Aorta (tissue), 5 donors: Measurements from ENCODE around the gene ATP13A2. TPM values are rescaled to one million over a fixed set of nuclear protein-coding genes. Genes with fewer than 3 reads are reported as not detected.

Experiments used
- ATAC-seq: fragments of 200-7000 bp; cut with Tn5 transposase; one replicate; pipeline ENCODE4 v1.9.1; 2022; ENCODE audit warnings: moderate library complexity; ENCODE audit not compliant: low FRiP score
- DNase-seq, 2 donors: peaks; one replicate each; pipeline ENCODE4 v3.0.0-alpha.2; 2020
- H3K27ac ChIP-seq, 2 donors: one replicate each; pipeline ENCODE4 v1.5.1; 2013; ENCODE audit warnings: low read length in 2 of 2, mild to moderate bottlenecking in 2 of 2, moderate library complexity in 2 of 2, control low read depth in 1 of 2, inconsistent platforms in 1 of 2, low read depth in 1 of 2
- H3K27me3 ChIP-seq, 2 donors: one replicate each; pipeline ENCODE4 v1.6.1; 2013; ENCODE audit warnings: control low read depth in 1 of 2, low read length in 1 of 2, mild to moderate bottlenecking in 1 of 2, moderate library complexity in 1 of 2; ENCODE audit not compliant: insufficient read depth in 2 of 2, control insufficient read depth in 1 of 2
- H3K36me3 ChIP-seq, 2 donors: one replicate each; pipeline ENCODE4 v1.6.1; 2013; ENCODE audit warnings: control low read depth in 1 of 2, low read length in 1 of 2, mild to moderate bottlenecking in 1 of 2; ENCODE audit not compliant: insufficient read depth in 2 of 2, control insufficient read depth in 1 of 2
- H3K4me1 ChIP-seq, 2 donors: one replicate each; pipeline ENCODE4 v1.6.1; 2013; ENCODE audit warnings: low read length in 2 of 2, control low read depth in 1 of 2, mild to moderate bottlenecking in 1 of 2, moderate library complexity in 1 of 2; ENCODE audit not compliant: insufficient read depth in 2 of 2, control insufficient read depth in 1 of 2
- H3K4me3 ChIP-seq, 2 donors: one replicate each; pipeline ENCODE4 v1.5.1; 2013; ENCODE audit warnings: low read length in 2 of 2, control low read depth in 1 of 2, mild to moderate bottlenecking in 1 of 2
- H3K9me3 ChIP-seq: one replicate; pipeline ENCODE4 v1.6.1; 2013; ENCODE audit warnings: mild to moderate bottlenecking, low read length; ENCODE audit not compliant: control insufficient read depth
- WGBS, 2 donors: extraction: QIAGEN DNeasy Blood & Tissue Kit; methylation state at CpG; one replicate each; pipeline ENCODE4 v1.1.7; 2013; 5-methylcytosine and 5-hydroxymethylcytosine counted together
- intact Hi-C, 2 donors: fragments of 100-400 bp; cut with DNase I; formaldehyde crosslinking; loops; one replicate each; pipeline versions ENCODE4 v1.14.2 to v1.15.0; 2022
- polyA plus RNA-seq, 2 donors: library from polyadenylated mRNA; stranded (reverse); fragments of 200-250 nt; gene quantifications; one replicate each; pipeline ENCODE4 v1.2.3, GENCODE V29; 2013
- total RNA-seq, 2 donors: library from RNA; stranded (reverse); fragmentation: NEBNext Ultra II Directional; extraction: Animal tissue kit (Norgen Biotek cat#: 25700); gene quantifications; one replicate each; pipeline ENCODE4 v1.2.1, GENCODE V29; 2021
- donor health status: healthy with polysubstance abuse.
- donor health status: Bipolar disorder and iron deficiency.
- donor health status: DM: no; HTN: no; CAD: no.
- donor health status: DM: no; HTN: no; CAD: no.
- donor health status: DM: yes; HTN: yes; CAD: no.

The ATP13A2 gene
- total and polyA plus RNA-seq, 4 donors, result 9.4 to 36.7 (median 27.9) TPM

DNA sequence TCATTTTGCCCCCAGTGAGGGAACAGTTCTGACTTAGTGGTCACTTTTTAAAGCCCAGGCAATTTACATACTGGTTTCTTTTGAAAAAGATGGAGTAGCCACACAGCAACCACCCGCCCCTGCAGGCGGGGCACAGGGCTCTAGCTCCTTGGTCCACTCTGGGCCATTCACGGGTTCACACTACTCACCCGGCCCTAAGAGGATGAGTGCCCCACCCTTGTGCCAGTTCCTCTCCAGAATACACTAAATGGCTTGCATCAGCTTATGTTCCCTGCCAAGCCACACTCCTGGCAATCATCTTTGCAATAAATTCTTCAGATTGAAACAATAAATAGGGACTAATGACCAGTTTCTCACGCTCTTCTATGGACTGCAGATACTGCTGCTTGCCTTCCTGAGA, 15.7 kb upstream of the ATP13A2 start:
- intact Hi-C loops, result no loop called here
- Histone ChIP-seq H3K27me3 (no peaks in the 10 kb centered on the region), H3K27ac (no peak overlapping the region), H3K4me1 (no peaks in the 10 kb centered on the region), H3K36me3 (peaks cover 10 to 18% of the 10 kb centered on the region in 2 donors), H3K4me3 (no peak overlapping the region), H3K9me3 (no peaks in the 10 kb centered on the region)
- ATAC-seq, result no peak
- DNase-seq, result no peak
- whole genome bisulfite sequencing, 2 donors, result 74 to 78% methylated on average over 5 of the region's 5 CpGs

DNA sequence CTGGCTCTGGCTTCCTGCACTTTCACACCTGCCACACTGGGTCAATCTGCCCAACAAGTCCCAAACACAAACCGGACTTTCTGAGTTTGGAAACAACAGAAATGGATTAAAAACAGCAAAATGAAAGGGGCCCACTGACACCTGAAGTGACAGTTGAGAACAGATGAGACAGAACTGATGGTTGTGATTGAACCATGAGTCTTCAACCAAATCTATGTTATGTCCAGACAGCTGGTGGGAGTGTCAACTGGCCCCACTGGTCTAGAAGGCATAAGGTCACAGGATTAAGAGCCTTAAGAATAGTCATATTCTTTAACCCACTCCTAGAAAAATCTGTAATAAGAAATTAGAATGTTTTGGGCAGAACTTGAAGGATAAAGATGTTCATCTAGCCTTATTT, 13.0 kb upstream of the ATP13A2 start:
- no peaks in the 10 kb centered on the region for H3K27me3 ChIP-seq
- H3K9me3 ChIP-seq, result no peaks in the 10 kb centered on the region
- no peaks in the 10 kb centered on the region for H3K4me1 ChIP-seq
- 91 to 95% methylated on average over 1 of the region's 1 CpG for WGBS, 2 donors
- H3K36me3 ChIP-seq, result peaks cover 17 to 29% of the 10 kb centered on the region in 2 donors
- no peak overlapping the region for H3K27ac ChIP-seq
- ATAC-seq (no peak), DNase-seq (no peak)
- H3K4me3 ChIP-seq, result no peak overlapping the region
- intact Hi-C loops, result no loop called here

DNA sequence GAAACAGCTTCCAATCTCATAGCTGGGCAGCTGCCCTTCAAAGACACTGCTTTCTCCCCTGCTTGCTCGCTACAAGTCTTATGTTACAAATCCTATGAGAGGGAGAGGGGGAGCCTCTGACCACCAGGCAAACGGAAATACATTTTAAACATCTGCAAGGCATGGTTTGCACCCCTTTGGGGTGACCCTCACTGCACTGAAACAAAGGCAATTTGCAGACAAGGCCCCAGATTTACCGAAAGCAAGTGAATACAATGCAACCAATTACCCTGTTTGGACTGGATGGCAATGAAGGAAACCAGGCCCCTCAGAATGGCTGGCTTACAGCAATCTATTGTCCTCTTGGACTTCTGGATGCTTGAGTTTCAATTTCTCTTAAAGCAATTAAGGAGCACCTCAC, 11.8 kb upstream of the ATP13A2 start:
- Histone ChIP-seq H3K4me1 (no peaks in the 10 kb centered on the region), H3K4me3 (no peak overlapping the region), H3K27ac (no peak overlapping the region), H3K36me3 (peaks cover 17 to 29% of the 10 kb centered on the region in 2 donors), H3K27me3 (no peaks in the 10 kb centered on the region), H3K9me3 (no peaks in the 10 kb centered on the region)
- WGBS, 2 donors, result 83 to 86% methylated on average over 3 of the region's 3 CpGs
- DNase-seq (no peak), ATAC-seq (no peak)
- intact Hi-C loops, result no loop called here

DNA sequence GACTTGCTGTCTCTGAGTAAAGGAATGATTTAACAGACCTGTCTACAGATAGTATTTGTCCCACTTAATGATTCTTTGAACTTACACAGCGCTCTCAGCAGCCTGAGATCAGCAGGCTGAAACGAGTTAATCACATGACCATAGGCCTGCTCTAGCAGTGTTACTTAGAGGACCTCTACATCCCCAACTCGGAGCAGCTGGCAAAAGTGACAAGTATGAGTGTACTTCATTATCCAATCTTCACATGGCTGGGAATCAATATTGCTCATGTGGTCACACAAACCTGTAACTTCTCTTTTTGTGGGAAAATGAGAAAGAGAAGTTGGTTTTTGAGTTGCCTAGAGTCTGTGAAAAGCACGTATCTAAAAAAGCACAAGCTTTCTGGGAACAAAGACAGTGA, 11.4 kb upstream of the ATP13A2 start:
- intact Hi-C loops, result no loop called here
- H3K9me3 ChIP-seq, result no peaks in the 10 kb centered on the region
- H3K36me3 ChIP-seq, result peaks cover 14 to 29% of the 10 kb centered on the region in 2 donors
- WGBS, 2 donors, result 70 to 82% methylated on average over 4 of the region's 4 CpGs
- no peak overlapping the region for H3K27ac ChIP-seq
- no peak for ATAC-seq
- H3K4me3 ChIP-seq, result no peak overlapping the region
- H3K27me3 ChIP-seq, result no peaks in the 10 kb centered on the region
- H3K4me1 ChIP-seq, result no peaks in the 10 kb centered on the region
- peak in 1 of 2 donors; percentile 5 for DNase-seq

DNA sequence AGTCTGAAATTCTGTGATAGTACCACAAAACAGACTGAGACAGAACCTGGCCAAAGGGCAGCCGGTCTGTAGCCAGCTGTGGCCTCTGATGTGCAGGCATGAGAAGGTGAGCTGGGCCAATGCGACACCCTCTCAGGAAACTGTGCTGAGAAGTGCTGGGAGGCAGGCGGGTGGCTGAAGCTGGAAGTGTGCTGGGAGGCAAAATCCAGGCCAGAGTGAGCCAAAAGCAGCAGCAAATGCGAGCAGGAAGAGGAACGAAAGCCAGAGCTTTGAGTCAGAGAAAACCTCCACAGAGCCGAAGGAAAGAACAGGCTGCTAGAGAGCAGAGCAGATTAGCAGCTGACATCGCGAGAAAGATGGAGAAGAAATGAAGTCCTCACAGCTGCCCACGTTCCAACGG, 10.2 kb upstream of the ATP13A2 start:
- Histone ChIP-seq H3K4me3 (no peak overlapping the region), H3K36me3 (peaks cover 9 to 25% of the 10 kb centered on the region in 2 donors), H3K4me1 (no peaks in the 10 kb centered on the region), H3K9me3 (no peaks in the 10 kb centered on the region), H3K27ac (no peak overlapping the region), H3K27me3 (no peaks in the 10 kb centered on the region)
- 75 to 76% methylated on average over 10 of the region's 10 CpGs for WGBS, 2 donors
- ATAC-seq, result no peak
- intact Hi-C loops, result no loop called here
- peak in 1 of 2 donors; percentile 47 for DNase-seq

DNA sequence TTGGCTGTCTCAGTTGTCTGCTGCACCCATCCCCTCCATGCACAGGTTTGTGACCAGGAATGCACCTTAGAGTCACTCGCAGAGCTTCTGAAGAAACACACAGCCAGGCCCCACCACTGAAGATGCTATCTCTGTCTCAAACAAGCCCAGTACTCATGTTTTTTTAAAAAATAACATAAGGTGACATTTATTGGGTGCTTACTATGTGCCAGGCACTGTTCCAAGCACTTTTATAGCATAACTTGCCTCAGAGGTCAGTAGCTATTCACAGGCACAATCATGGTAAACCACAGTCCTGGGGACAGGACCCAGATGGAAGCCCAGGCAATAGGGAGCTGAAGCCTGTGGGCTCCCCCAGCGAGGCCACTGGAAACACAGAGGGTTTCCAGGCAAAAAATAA, 8.8 kb upstream of the ATP13A2 start:
- Histone ChIP-seq H3K9me3 (no peaks in the 10 kb centered on the region), H3K36me3 (peaks cover 6 to 20% of the 10 kb centered on the region in 2 donors)
- 97 to 100% methylated on average over 2 of the region's 2 CpGs for WGBS, 2 donors

DNA sequence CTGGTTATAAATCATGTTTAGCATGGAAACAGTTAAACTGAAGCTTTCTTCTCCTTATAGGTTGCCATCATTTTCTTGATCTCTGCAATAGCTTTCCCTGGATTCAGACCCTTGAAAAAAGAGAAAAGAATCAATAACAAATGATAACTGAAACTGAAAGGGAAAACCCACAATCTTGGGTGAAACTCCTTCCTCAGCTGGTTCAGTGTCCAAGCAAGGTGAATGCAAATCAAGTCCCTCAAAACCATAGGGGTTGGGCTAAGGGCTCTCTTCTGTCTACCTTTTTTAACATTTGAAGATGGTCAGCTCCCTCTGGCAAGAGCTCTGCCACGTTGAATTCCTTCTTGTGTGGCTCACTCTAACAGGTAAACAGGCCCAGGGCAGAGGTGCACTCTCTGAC, 7.1 kb upstream of the ATP13A2 start:
- H3K9me3 ChIP-seq, result no peaks in the 10 kb centered on the region
- peaks cover 6 to 15% of the 10 kb centered on the region in 2 donors for H3K36me3 ChIP-seq
- DNase-seq (no peak), ATAC-seq (no peak)
- H3K27ac ChIP-seq, result no peak overlapping the region
- WGBS, 2 donors, result 30 to 44% methylated on average over 1 of the region's 1 CpG
- no peaks in the 10 kb centered on the region for H3K27me3 ChIP-seq
- H3K4me1 ChIP-seq, result no peaks in the 10 kb centered on the region
- no peak overlapping the region for H3K4me3 ChIP-seq
- intact Hi-C loops, result no loop called here

More for the DNA sequence above, 8.8 kb upstream of the ATP13A2 start:
- Histone ChIP-seq H3K4me3 (no peak overlapping the region), H3K4me1 (no peaks in the 10 kb centered on the region), H3K27ac (no peak overlapping the region), H3K27me3 (no peaks in the 10 kb centered on the region)
- ATAC-seq (no peak), DNase-seq (peak in 1 of 2 donors; percentile 31)
- intact Hi-C loops, result no loop called here

DNA sequence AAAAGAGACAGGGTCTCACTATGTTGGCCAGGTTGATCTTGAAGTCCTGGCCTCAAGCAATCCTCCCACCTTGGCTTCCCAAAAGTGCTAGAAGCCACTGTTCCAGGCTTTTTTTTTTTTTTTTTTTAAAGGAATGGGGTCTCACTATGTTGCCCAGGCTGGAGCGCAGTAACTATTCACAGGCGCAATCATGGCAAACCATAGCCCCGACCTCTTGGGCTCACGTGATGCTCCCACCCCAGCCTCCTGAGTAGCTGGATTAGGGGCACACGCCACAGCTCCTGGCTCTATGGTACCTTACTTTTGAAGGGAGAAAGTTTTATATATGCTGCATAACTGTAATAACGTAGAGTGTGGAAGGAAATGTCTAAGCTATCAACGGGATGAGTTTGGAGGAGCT, 5.7 kb upstream of the ATP13A2 start:
- peaks cover 6 to 12% of the 10 kb centered on the region in 2 donors for H3K36me3 ChIP-seq
- intact Hi-C loops, result no loop called here

DNA sequence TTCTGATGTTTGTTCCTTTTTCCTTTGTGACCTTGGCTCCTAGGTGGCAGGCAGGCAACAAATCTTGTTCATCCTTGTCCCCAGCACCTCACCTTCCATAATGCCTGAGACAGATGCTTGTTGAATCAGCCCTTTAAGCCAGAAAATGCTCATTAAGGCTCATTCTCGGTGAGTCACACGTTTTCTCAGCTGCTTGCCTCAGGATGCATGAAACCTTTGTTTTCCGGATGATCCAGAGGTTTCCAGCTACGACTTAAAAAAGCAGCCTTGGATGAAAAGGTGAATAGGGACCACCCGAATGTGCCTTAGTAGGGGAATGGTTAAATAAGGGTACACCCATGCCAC, 4.6 kb upstream of the ATP13A2 start:
- 58 to 63% methylated on average over 5 of the region's 5 CpGs for WGBS, 2 donors
- H3K4me1 ChIP-seq, result no peaks in the 10 kb centered on the region
- ATAC-seq (no peak), DNase-seq (no peak)
- no peak overlapping the region for H3K27ac ChIP-seq
- no peak overlapping the region for H3K4me3 ChIP-seq
- H3K9me3 ChIP-seq, result no peaks in the 10 kb centered on the region
- intact Hi-C loops, result no loop called here
- H3K36me3 ChIP-seq, result peaks cover 5 to 6% of the 10 kb centered on the region in 2 donors
- no peaks in the 10 kb centered on the region for H3K27me3 ChIP-seq

More for the DNA sequence above, 5.7 kb upstream of the ATP13A2 start:
- Histone ChIP-seq H3K27ac (no peak overlapping the region), H3K4me1 (no peaks in the 10 kb centered on the region), H3K9me3 (no peaks in the 10 kb centered on the region), H3K4me3 (no peak overlapping the region), H3K27me3 (no peaks in the 10 kb centered on the region)
- WGBS, 2 donors, result 91 to 94% methylated on average over 7 of the region's 7 CpGs
- DNase-seq, result no peak
- no peak for ATAC-seq
